SK-N-SH (cell line): Measurements from ENCODE around the gene RAB7A.

Experiments used
- SIN3A ChIP-seq: IDR thresholded peaks from 2 replicates; pipeline ENCODE4 v1.6.1; 2012; ENCODE audit warnings: low read depth, mild to moderate bottlenecking, low read length, moderate library complexity, borderline replicate concordance
- TF ChIP-seq, protein P1 (sequence below): fragments of 150-350 bp; IDR thresholded peaks from 2 replicates; pipeline ENCODE4 v1.6.1; 2017; ENCODE audit warnings: antibody characterized with exemption, low read length, low read depth, borderline replicate concordance
- TF ChIP-seq, protein P2 (sequence below): IDR thresholded peaks from 2 replicates; pipeline ENCODE4 v1.4.0; 2012; ENCODE audit warnings: low read depth
- TF ChIP-seq, protein P3 (sequence below): fragments of 150-350 bp; IDR thresholded peaks from 2 replicates; pipeline ENCODE4 v1.6.1; 2016; ENCODE audit warnings: mild to moderate bottlenecking, low read depth, low read length

DNA sequence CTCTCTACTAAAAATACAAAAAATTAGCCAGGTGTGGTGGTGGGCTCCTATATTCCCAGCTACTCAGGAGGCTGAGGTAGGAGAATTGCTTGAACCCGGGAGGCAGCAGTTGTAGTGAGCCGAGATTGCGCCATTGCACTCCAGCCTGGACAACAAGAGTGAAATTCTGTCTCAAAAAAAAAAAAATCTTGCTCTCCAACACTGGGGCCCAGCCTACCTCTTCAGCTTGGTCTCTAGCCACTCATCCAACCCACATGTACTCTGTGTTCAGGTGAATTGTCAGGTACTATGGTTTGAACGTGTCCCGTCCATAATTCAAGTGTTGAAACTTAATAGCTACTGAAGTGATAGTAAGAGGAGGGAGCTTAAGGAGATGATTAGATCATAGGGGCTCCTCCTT lies 22.4 kb upstream of the RAB7A start:
- TF ChIP-seq, protein P1, sequence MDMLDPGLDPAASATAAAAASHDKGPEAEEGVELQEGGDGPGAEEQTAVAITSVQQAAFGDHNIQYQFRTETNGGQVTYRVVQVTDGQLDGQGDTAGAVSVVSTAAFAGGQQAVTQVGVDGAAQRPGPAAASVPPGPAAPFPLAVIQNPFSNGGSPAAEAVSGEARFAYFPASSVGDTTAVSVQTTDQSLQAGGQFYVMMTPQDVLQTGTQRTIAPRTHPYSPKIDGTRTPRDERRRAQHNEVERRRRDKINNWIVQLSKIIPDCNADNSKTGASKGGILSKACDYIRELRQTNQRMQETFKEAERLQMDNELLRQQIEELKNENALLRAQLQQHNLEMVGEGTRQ: no peak
- no peak for TF ChIP-seq SIN3A
- TF ChIP-seq, protein P2, sequence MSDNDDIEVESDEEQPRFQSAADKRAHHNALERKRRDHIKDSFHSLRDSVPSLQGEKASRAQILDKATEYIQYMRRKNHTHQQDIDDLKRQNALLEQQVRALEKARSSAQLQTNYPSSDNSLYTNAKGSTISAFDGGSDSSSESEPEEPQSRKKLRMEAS: no peak
- TF ChIP-seq, protein P3, sequence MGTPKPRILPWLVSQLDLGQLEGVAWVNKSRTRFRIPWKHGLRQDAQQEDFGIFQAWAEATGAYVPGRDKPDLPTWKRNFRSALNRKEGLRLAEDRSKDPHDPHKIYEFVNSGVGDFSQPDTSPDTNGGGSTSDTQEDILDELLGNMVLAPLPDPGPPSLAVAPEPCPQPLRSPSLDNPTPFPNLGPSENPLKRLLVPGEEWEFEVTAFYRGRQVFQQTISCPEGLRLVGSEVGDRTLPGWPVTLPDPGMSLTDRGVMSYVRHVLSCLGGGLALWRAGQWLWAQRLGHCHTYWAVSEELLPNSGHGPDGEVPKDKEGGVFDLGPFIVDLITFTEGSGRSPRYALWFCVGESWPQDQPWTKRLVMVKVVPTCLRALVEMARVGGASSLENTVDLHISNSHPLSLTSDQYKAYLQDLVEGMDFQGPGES: no peak
